Cortex of kidney (tissue), 1 donor: ENCODE results near the gene MLKL.

Experiments used
- DNase-seq: peaks from one replicate; lab custom pipeline; 2025; lab: John Stamatoyannopoulos, UW

Gene MLKL

GRCh38 chr16:74700438-74701225 is at the start of gene MLKL:
MLKL (minus strand) TSS chr16:74700862; CDS start chr16:74695757, 5,105 bp downstream.
- no peak for DNase-seq

GRCh38 chr16:74749291-74750055 is 48.8 kb upstream of the MLKL start:
- no peak for DNase-seq

GRCh38 chr16:74748616-74749026 is 48.0 kb upstream of the MLKL start:
- DNase-seq: no peak

GRCh38 chr16:74747716-74748615 is 47.3 kb upstream of the MLKL start:
- DNase-seq: no peak

GRCh38 chr16:74745926-74746325 is 45.3 kb upstream of the MLKL start:
- no peak for DNase-seq

- no peak for DNase-seq
These were observed 44.5 kb upstream of the MLKL start for GRCh38 chr16:74745109-74745615.

GRCh38 chr16:74744566-74744965 is 43.9 kb upstream of the MLKL start:
- DNase-seq: no peak

GRCh38 chr16:74743668-74744299 is 43.1 kb upstream of the MLKL start:
- DNase-seq: no peak

GRCh38 chr16:74743045-74743667 is 42.5 kb upstream of the MLKL start:
- DNase-seq: no peak

- no peak for DNase-seq
These were observed 41.4 kb upstream of the MLKL start for GRCh38 chr16:74742051-74742481.

GRCh38 chr16:74740795-74741304 is 40.2 kb upstream of the MLKL start:
- no peak for DNase-seq

- no peak for DNase-seq
These were observed 38.6 kb upstream of the MLKL start for GRCh38 chr16:74739275-74739674.

- DNase-seq: no peak
These were observed 38.2 kb upstream of the MLKL start for GRCh38 chr16:74738816-74739215.

- no peak for DNase-seq
These were observed 37.5 kb upstream of the MLKL start for GRCh38 chr16:74738113-74738541.

- no peak for DNase-seq
These were observed 36.9 kb upstream of the MLKL start for GRCh38 chr16:74737521-74737920.

- no peak for DNase-seq
These were observed 36.0 kb upstream of the MLKL start for GRCh38 chr16:74736531-74737157.

- DNase-seq: no peak
These were observed 34.9 kb upstream of the MLKL start for GRCh38 chr16:74735554-74735953.

GRCh38 chr16:74735162-74735452 is 34.4 kb upstream of the MLKL start:
- DNase-seq: no peak

GRCh38 chr16:74734361-74735161 is 33.9 kb upstream of the MLKL start:
- DNase-seq: no peak
